ENCODE results near the gene CCNL1. TPM values are rescaled to one million over a fixed set of nuclear protein-coding genes. Genes with fewer than 3 reads are reported as not detected.

The CCNL1 gene
- total RNA-seq, 1 donor from 2014 or later: 222 TPM

GRCh38 chr3:157126365-157126764, 33.6 kb downstream of the CCNL1 start:
- ATAC-seq (ENCODE audit: low read depth) (no peak), DNase-seq (no peak)
- ChIA-PET CTCF (interaction anchor here (0.8 to 2.2 kb wide), 3 partner anchors 11 to 618 kb away, joined by 3 to 10 read pairs (median 5); no protein-coding TSS in a partner anchor), POLR2A (no interaction called here)
- Mint-ChIP-seq H3K27me3 (no peaks in the 10 kb centered on the region), H3K4me1 (peaks cover 23% of the 10 kb centered on the region), H3K27ac (no peak overlapping the region), H3K9me3 (no peaks in the 10 kb centered on the region), H3K36me3 (ENCODE audit: low read depth) (no peaks in the 10 kb centered on the region), H3K4me3 (no peak overlapping the region)
- intact Hi-C loops (cut with micrococcal nuclease): no loop called here
- TF ChIP-seq CTCF (IDR thresholded peaks at IDR 0.05): no peak

- CTCF ChIA-PET: no interaction called here
- ATAC-seq (ENCODE audit: low read depth): no peak
- Mint-ChIP-seq H3K36me3 (ENCODE audit: low read depth) (no peaks in the 10 kb centered on the region), H3K4me3 (no peak overlapping the region), H3K9me3 (no peaks in the 10 kb centered on the region), H3K27ac (no peak overlapping the region), H3K4me1 (peaks cover 16% of the 10 kb centered on the region), H3K27me3 (no peaks in the 10 kb centered on the region)
- POLR2A ChIA-PET: no interaction called here
- TF ChIP-seq CTCF (IDR thresholded peaks at IDR 0.05): no peak
- DNase-seq: no peak
- intact Hi-C loops (cut with micrococcal nuclease): no loop called here
These were observed 34.8 kb downstream of the CCNL1 start for GRCh38 chr3:157125101-157125500.

- no peak overlapping the region for H3K4me3 Mint-ChIP-seq
- no peaks in the 10 kb centered on the region for H3K27me3 Mint-ChIP-seq
- H3K27ac Mint-ChIP-seq: no peak overlapping the region
- H3K4me1 Mint-ChIP-seq: peaks cover under 1% of the 10 kb centered on the region
- ChIA-PET CTCF (interaction anchor here (1.4 to 2.2 kb wide), 2 partner anchors 14 to 19 kb away, joined by 3 to 7 read pairs; no protein-coding TSS in a partner anchor), POLR2A (no interaction called here)
- TF ChIP-seq CTCF (IDR thresholded peaks at IDR 0.05): no peak
- DNase-seq (no peak), ATAC-seq (ENCODE audit: low read depth) (no peak)
- H3K36me3 Mint-ChIP-seq (ENCODE audit: low read depth): no peaks in the 10 kb centered on the region
- intact Hi-C loops (cut with micrococcal nuclease): no loop called here
- H3K9me3 Mint-ChIP-seq: no peaks in the 10 kb centered on the region
These were observed 36.3 kb downstream of the CCNL1 start for GRCh38 chr3:157123621-157124020.

GRCh38 chr3:157122832-157123427, 37.0 kb downstream of the CCNL1 start:
- intact Hi-C loops (cut with micrococcal nuclease): no loop called here
- no peak overlapping the region for H3K27ac Mint-ChIP-seq
- H3K36me3 Mint-ChIP-seq (ENCODE audit: low read depth): no peaks in the 10 kb centered on the region
- no peak for ATAC-seq (ENCODE audit: low read depth)
- CTCF ChIA-PET: interaction anchor here (0.6 to 2.2 kb wide), 3 partner anchors 14 to 397 kb away, joined by 3 to 7 read pairs (median 3); no protein-coding TSS in a partner anchor
- no peaks in the 10 kb centered on the region for H3K4me1 Mint-ChIP-seq
- POLR2A ChIA-PET: no interaction called here
- no peak for DNase-seq
- H3K27me3 Mint-ChIP-seq: no peaks in the 10 kb centered on the region
- no peak for TF ChIP-seq CTCF (IDR thresholded peaks at IDR 0.05)
- H3K9me3 Mint-ChIP-seq: no peaks in the 10 kb centered on the region
- no peak overlapping the region for H3K4me3 Mint-ChIP-seq

- ChIA-PET POLR2A (interaction anchor here (1.3 kb wide), 1 partner anchor 33 kb away, joined by 4 read pairs; no protein-coding TSS in a partner anchor), CTCF (interaction anchor here (0.7 to 2.2 kb wide), 2 partner anchors 15 to 396 kb away, joined by 3 to 7 read pairs; no protein-coding TSS in a partner anchor)
- no peak for TF ChIP-seq CTCF (IDR thresholded peaks at IDR 0.05)
- ATAC-seq (ENCODE audit: low read depth) (no peak), DNase-seq (no peak)
- H3K4me1 Mint-ChIP-seq: no peaks in the 10 kb centered on the region
- no peak overlapping the region for H3K27ac Mint-ChIP-seq
- H3K36me3 Mint-ChIP-seq (ENCODE audit: low read depth): no peaks in the 10 kb centered on the region
- intact Hi-C loops (cut with micrococcal nuclease): no loop called here
- no peaks in the 10 kb centered on the region for H3K9me3 Mint-ChIP-seq
- H3K4me3 Mint-ChIP-seq: no peak overlapping the region
- H3K27me3 Mint-ChIP-seq: no peaks in the 10 kb centered on the region
These were observed 37.8 kb downstream of the CCNL1 start for GRCh38 chr3:157122116-157122515.
